DMS 273 (cell line): ENCODE measurements around the gene GSE1.

ENCODE experiments used
- DNase-seq: peaks from one replicate; lab custom pipeline; 2025; ENCODE audit not compliant: unreplicated experiment; lab: John Stamatoyannopoulos, UW

The GSE1 gene

GRCh38 chr16:85696781-85697180 is 83.7 kb downstream of the GSE1 start:
- DNase-seq: peak; percentile 75

GRCh38 chr16:85697431-85697830 is 84.3 kb downstream of the GSE1 start:
- DNase-seq: peak; percentile 47

GRCh38 chr16:85698459-85698891 is 85.4 kb downstream of the GSE1 start:
- no peak for DNase-seq

- DNase-seq: peak; percentile 40
Observed at GRCh38 chr16:85698935-85699558, 85.9 kb downstream of the GSE1 start.

GRCh38 chr16:85699628-85700027 is 86.5 kb downstream of the GSE1 start:
- peak; percentile 39 for DNase-seq

GRCh38 chr16:85704011-85704410 is 90.9 kb downstream of the GSE1 start:
- DNase-seq: no peak

GRCh38 chr16:85704900-85705846 is 92.1 kb downstream of the GSE1 start:
- no peak for DNase-seq

- no peak for DNase-seq
Observed at GRCh38 chr16:85706449-85707034, 93.4 kb downstream of the GSE1 start.

GRCh38 chr16:85707528-85708095 is 94.5 kb downstream of the GSE1 start:
- DNase-seq: no peak

- DNase-seq: no peak
Observed at GRCh38 chr16:85708338-85708737, 95.2 kb downstream of the GSE1 start.

- no peak for DNase-seq
Observed at GRCh38 chr16:85709766-85710585, 96.9 kb downstream of the GSE1 start.

- no peak for DNase-seq
Observed at GRCh38 chr16:85710732-85711131, 97.6 kb downstream of the GSE1 start.

- DNase-seq: no peak
Observed at GRCh38 chr16:85711982-85712587, 99.0 kb downstream of the GSE1 start.

- DNase-seq: peak; percentile 61
Observed at GRCh38 chr16:85712801-85713200, 99.7 kb downstream of the GSE1 start.

- DNase-seq: peak; percentile 88
Observed at GRCh38 chr16:85715169-85716021, 102.3 kb downstream of the GSE1 start.

GRCh38 chr16:85716022-85716679 is 103.0 kb downstream of the GSE1 start:
- no peak for DNase-seq

- peak; percentile 46 for DNase-seq
Observed at GRCh38 chr16:85716680-85717038, 103.5 kb downstream of the GSE1 start.

- DNase-seq: peak; percentile 91
Observed at GRCh38 chr16:85717393-85718152, 104.5 kb downstream of the GSE1 start.
